Fibroblast of villous mesenchyme (primary cell): ENCODE data around the gene HCFC1. TPM values are rescaled to one million over a fixed set of nuclear protein-coding genes. Genes with fewer than 3 reads are reported as not detected.

Source experiments
- DNase-seq: peaks from one replicate; pipeline ENCODE4 v3.0.0-alpha.2; 2010; ENCODE audit warnings: low read depth
- H3K4me3 ChIP-seq: 2 replicates; pipeline ENCODE4 v1.5.1; 2011; ENCODE audit warnings: low read depth, mild to moderate bottlenecking, low read length
- CTCF ChIP-seq: IDR thresholded peaks from 2 replicates; pipeline ENCODE4 v1.5.1; 2012; ENCODE audit warnings: low read depth, mild to moderate bottlenecking, low read length; ENCODE audit not compliant: insufficient read depth
- total RNA-seq: library from RNA; depleted of rRNA; stranded (reverse); fragments of >200 nt; gene quantifications from 2 replicates; pipeline ENCODE4 v1.2.3, GENCODE V29; 2012

Gene HCFC1
- total RNA-seq, 1 donor, result 28.1 TPM

- no peak for TF ChIP-seq CTCF
- H3K4me3 ChIP-seq, result no peak overlapping the region
- DNase-seq, result no peak
These were observed 46.3 kb upstream of the HCFC1 start for GRCh38 chrX:154017766-154018517.

- H3K4me3 ChIP-seq, result no peak overlapping the region
- TF ChIP-seq CTCF, result no peak
- no peak for DNase-seq
These were observed 44.9 kb upstream of the HCFC1 start for GRCh38 chrX:154016366-154017076.

GRCh38 chrX:154015581-154016264, 44.1 kb upstream of the HCFC1 start:
- no peak overlapping the region for H3K4me3 ChIP-seq
- DNase-seq, result no peak
- TF ChIP-seq CTCF, result no peak

DNA sequence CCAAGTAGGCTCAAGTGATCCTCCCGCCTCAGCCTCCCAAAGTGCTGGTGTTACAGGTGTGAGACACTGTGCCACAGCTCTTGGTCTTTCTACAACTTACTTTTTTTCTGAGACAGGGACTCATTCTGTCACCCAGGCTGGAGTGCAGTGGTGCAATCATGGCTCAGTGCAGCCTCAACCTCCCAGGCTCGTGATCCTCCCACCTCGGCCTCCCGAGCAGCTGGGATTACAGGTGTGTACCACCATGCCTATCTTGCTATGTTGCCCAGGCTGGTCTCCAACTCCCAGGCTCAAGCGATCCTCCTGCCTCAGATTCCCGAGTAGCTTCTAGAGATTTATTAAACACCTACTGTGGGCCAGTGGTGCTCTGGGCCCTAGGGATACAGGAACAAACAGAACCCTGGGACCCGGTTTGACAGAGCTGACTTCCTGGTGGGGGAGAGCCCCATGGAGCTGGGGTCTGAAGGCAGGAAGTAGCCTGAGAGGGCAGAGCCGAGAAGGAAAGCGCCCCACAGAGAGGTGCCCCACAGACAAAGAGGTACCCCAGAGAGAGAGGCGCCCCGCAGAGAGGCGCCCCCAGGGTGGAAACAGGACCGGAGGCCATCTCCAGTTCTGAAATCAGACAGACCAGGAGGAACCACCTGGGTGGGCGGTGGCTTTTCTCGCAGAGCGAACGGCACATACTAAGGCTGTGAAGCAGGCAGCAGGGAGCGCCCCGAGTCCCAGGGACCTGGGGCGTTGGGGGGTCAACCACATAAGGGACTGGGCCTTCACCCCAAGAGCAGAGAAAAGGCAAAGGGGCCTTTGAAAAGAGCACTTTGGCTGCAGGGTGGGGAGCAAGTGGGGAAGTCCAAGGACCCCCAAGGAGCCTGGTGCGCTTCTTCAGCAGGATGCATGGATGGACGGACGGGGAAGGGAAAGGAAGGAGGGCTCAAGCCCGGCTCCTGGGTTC, 43.1 kb upstream of the HCFC1 start:
- no peak overlapping the region for H3K4me3 ChIP-seq
- no peak for DNase-seq
- TF ChIP-seq CTCF, result no peak

GRCh38 chrX:154013614-154014360, 42.2 kb upstream of the HCFC1 start:
- DNase-seq, result peak; percentile 31
- H3K4me3 ChIP-seq, result no peak overlapping the region

More at GRCh38 chrX:154013614-154014360, 42.2 kb upstream of the HCFC1 start:
- TF ChIP-seq CTCF, result peak; percentile 78
